Measurements from ENCODE around the gene NIPBL.
"Not testable (repeated sequence)": the region's sequence is repeated elsewhere in the genome, so short reads cannot be mapped to it uniquely, and the experiment has no call there.

GRCh38 chr5:36901077-36901476, 24.5 kb downstream of the NIPBL start:
- TF ChIP-seq CTCF (IDR thresholded peaks at IDR 0.05; ENCODE audit: borderline replicate concordance, extremely low read depth, low read length, poor library complexity, severe bottlenecking); EZH2 (IDR thresholded peaks at IDR 0.05; ENCODE audit: borderline replicate concordance, low read depth, low read length, severe bottlenecking): not testable (repeated sequence)
